Brain microvascular endothelial cell (primary cell): Measurements from ENCODE around the gene NOTUM.
"Not testable (repeated sequence)": the region's sequence is repeated elsewhere in the genome, so short reads cannot be mapped to it uniquely, and the experiment has no call there.

Source experiments
- DNase-seq: peaks from one replicate; pipeline ENCODE4 v3.0.0-alpha.2; 2020
- H3K27ac ChIP-seq: fragments of 250-450 bp; sonication (Bioruptor Pico); 2 replicates; pipeline ENCODE4 v1.5.1; 2020; ENCODE audit warnings: mild to moderate bottlenecking, moderate library complexity
- H3K27me3 ChIP-seq: fragments of 250-450 bp; sonication (Bioruptor Pico); replicated peaks from 2 replicates; pipeline ENCODE4 v1.5.1; 2020; ENCODE audit warnings: mild to moderate bottlenecking
- H3K36me3 ChIP-seq: fragments of 250-450 bp; sonication (Bioruptor Pico); replicated peaks from 2 replicates; pipeline ENCODE4 v1.5.1; 2020; ENCODE audit warnings: mild to moderate bottlenecking
- H3K4me3 ChIP-seq: 2 replicates; pipeline ENCODE4 v1.5.1; 2011; ENCODE audit warnings: low read depth, mild to moderate bottlenecking, control low read depth, low read length, moderate library complexity
- CTCF ChIP-seq: IDR thresholded peaks from 2 replicates; pipeline ENCODE4 v1.5.1; 2011; ENCODE audit warnings: low read depth, mild to moderate bottlenecking, moderate library complexity, low read length, control low read depth, inconsistent platforms; ENCODE audit errors: missing control alignments
- in situ Hi-C: cut with HindIII; loops from 2 replicates; pipeline ENCODE4 v1.10.0; 2017; ENCODE audit warnings: low sequenced_read_pairs, low pct_ligation_motif_present

Gene NOTUM

GRCh38 chr17:81918832-81919545 lies 42.0 kb downstream of the NOTUM start:
- Histone ChIP-seq H3K36me3 (peaks cover 39% of the 10 kb centered on the region), H3K27me3 (no peaks in the 10 kb centered on the region), H3K4me3 (no peak overlapping the region), H3K27ac (no peak overlapping the region)
- DNase-seq = no peak
- in situ Hi-C loops = no loop called here
- no peak for TF ChIP-seq CTCF

- TF ChIP-seq CTCF = peak; percentile 21
- H3K27me3 ChIP-seq, in situ Hi-C loops, DNase-seq, H3K4me3 ChIP-seq, H3K27ac ChIP-seq: not testable (repeated sequence)
- H3K36me3 ChIP-seq = peaks cover 46% of the 10 kb centered on the region
Observed at GRCh38 chr17:81918333-81918669, 42.7 kb downstream of the NOTUM start.

GRCh38 chr17:81917565-81918332 lies 43.2 kb downstream of the NOTUM start, which contains the start of gene SIRT7:
TSS of gene SIRT7 (minus strand) at chr17:81918176. CDS start at chr17:81918131, 45 bp downstream.
- no peak for DNase-seq
- no peak for TF ChIP-seq CTCF
- Histone ChIP-seq H3K36me3 (peaks cover 52% of the 10 kb centered on the region), H3K4me3 (peak within 1 kb of the TSS; percentile 55), H3K27me3 (no peaks in the 10 kb centered on the region), H3K27ac (peak within 1 kb of the TSS; percentile 28)
- in situ Hi-C loops = no loop called here

GRCh38 chr17:81916234-81917001 lies 44.6 kb downstream of the NOTUM start:
- peak overlapping the region; percentile 55 for H3K4me3 ChIP-seq
- H3K27ac ChIP-seq = no peak overlapping the region
- peaks cover 53% of the 10 kb centered on the region for H3K36me3 ChIP-seq
- in situ Hi-C loops = no loop called here
- no peak for TF ChIP-seq CTCF
- DNase-seq = peak; percentile 67
- H3K27me3 ChIP-seq = no peaks in the 10 kb centered on the region

- DNase-seq = no peak
- Histone ChIP-seq H3K36me3 (peaks cover 47% of the 10 kb centered on the region), H3K4me3 (no peak overlapping the region), H3K27ac (no peak overlapping the region), H3K27me3 (no peaks in the 10 kb centered on the region)
- TF ChIP-seq CTCF = no peak
- in situ Hi-C loops = no loop called here
Observed at GRCh38 chr17:81915331-81915730, 45.7 kb downstream of the NOTUM start.
